Skin epidermis (tissue), 12 donors: ENCODE data around the gene SRRM1.
A peak's percentile ranks its signal among the peaks of the same experiment; 100 is the strongest.

Source experiments
- H3K27ac ChIP-seq, 21 experiments: fragments of 200-600 bp; sonication (generic) in 11 of 21; one replicate each; pipeline ENCODE4 v1.5.0; 2020; ENCODE audit warnings: mild to moderate bottlenecking in 3 of 21, inconsistent platforms in 2 of 21, moderate library complexity in 2 of 21
- H3K4me3 ChIP-seq, 7 experiments: fragments of 200-600 bp; sonication (generic) in 2 of 7; one replicate each; pipeline ENCODE4 v1.5.0; 2020; ENCODE audit warnings: inconsistent platforms in 2 of 7, mild to moderate bottlenecking in 2 of 7, moderate library complexity in 1 of 7

SRRM1 gene

DNA sequence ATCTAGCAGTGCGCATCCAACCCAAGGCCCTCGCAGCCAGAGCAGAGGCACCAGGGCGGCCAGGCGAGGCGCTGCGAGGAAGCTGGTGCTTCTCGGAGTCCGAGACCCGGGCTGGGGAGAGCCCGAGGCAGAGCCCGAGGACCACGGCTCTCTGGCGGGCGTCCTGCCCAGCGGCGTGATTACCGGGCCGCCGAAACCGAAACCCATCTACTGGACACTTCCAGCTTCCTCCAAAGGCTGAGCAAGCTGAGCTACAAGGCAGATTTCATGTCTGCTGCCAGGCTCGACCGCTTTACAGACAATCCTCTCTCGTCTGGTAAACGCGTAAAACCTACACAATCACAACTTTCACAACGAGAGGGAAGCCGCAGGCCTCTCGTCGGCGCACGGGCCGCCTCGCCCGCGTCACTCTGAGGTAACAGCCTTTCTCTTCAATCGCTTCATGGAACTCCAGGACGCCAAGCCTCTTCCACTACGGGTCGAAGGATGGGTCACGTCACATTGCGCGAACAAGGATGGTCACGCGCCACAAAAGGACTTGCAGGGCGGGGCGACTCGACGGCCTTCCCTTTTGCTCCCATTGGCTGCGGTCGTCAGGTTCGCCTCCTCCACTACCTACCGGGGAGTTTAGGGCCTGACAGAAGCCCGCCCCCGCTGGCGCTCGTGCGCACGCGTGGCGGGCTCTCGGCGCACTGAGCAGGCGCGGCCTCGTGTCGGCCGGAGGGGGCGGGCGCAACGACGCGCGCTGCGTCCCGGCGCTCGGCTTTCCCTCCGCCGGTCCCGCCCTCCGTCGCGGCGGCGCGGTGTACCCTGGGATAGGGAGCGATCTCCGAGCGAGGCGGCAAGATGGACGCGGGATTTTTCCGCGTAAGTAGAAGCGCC lies at the start of gene SRRM1:
Gene SRRM1 (plus strand): TSS at position 822 of the 882 bp plus-strand sequence. CDS start 25 bp downstream, at position 847.
- Histone ChIP-seq H3K27ac (peak within 1 kb of the TSS; percentile 91 to 100 (median 98)), H3K4me3 (peak within 1 kb of the TSS; percentile 80 to 98 (median 95))

GRCh38 chr1:24594328-24594598 lies 48.8 kb upstream of the SRRM1 start:
- H3K27ac ChIP-seq = no peak overlapping the region
- H3K4me3 ChIP-seq = no peak overlapping the region

GRCh38 chr1:24596401-24596880 lies 46.7 kb upstream of the SRRM1 start:
- Histone ChIP-seq H3K4me3 (no peak overlapping the region), H3K27ac (no peak overlapping the region)

- H3K27ac ChIP-seq = no peak overlapping the region
- no peak overlapping the region for H3K4me3 ChIP-seq
Observed at GRCh38 chr1:24599265-24599664, 43.8 kb upstream of the SRRM1 start.

- Histone ChIP-seq H3K4me3 (no peak overlapping the region), H3K27ac (no peak overlapping the region)
Observed at GRCh38 chr1:24600551-24600950, 42.6 kb upstream of the SRRM1 start.

DNA sequence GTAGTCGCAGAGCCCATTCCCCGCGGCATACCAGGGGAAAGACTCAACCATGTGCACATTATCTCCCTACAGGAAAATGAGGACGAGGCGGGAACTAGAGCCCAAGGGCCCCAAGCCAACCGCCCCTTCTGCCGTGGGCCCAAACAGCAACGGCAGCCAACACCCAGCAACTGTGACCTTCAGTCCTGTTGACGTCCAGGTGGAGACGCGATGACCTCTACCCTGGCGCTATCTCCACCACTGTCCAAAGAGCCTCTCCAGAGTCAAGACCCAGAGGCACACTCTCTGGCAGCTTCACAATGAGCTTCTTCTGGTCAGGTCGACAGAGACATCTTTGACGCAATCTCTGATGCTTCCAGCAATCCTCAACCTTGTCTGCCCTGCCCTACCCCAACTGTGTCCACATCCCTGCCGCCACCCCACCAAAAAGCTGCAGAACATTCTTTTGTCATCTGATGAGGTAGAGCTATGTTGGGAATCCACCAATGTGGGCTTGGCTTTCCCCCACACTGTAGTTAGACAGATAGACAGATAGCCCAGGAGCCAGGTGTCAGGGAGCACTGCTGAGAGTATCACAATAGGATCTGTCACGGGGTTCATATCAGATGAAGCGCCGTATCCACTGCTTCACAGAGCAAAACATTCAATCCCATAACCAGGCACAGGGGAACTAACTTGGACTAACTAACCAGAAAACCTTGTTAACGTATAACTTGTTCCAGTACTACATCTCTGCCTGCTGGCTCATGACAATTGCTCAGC lies 37.4 kb upstream of the SRRM1 start:
- H3K27ac ChIP-seq = no peak overlapping the region
- no peak overlapping the region for H3K4me3 ChIP-seq

GRCh38 chr1:24606296-24606605 lies 36.9 kb upstream of the SRRM1 start:
- Histone ChIP-seq H3K27ac (no peak overlapping the region), H3K4me3 (no peak overlapping the region)

DNA sequence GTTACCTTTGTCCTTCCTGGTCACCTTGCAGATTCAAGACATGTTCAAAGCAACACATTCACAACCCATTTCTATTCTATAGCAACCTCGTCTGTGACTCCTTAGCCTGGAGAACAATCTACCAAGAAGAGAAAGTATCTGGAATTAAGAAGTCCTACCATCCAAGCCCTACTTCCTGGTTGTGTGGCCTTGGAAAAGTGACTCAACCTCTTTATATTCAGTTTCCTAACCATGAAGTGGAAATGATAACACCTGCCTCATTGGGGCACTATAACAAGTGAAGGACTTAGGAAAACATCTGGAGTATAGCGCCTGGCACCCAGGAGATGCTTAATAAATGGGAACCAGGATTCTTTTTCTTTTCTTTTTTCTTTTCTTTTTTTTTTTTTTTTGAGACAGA lies 36.5 kb upstream of the SRRM1 start:
- no peak overlapping the region for H3K27ac ChIP-seq
- H3K4me3 ChIP-seq = no peak overlapping the region

GRCh38 chr1:24609949-24610517 lies 33.1 kb upstream of the SRRM1 start:
- Histone ChIP-seq H3K4me3 (no peak overlapping the region), H3K27ac (no peak overlapping the region)

DNA sequence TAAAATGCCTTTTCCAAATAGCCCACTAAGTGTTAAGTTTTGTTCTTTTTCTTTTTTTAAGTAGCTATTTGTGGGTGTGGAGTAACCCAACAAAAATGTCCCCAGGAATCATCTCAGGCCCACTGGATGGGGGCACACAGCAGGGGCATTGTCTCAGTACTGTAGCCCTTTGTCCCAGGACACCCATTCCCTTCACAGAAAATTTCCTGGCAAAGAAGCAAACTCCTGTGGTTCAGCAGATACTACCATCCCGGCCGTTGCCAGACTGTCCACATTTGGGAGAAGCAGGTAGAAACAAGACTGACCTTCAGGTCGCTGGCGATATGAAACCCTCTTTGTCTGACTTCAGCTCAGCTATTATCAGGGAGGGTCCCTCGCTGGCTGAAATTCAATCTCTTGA lies 23.7 kb upstream of the SRRM1 start:
- Histone ChIP-seq H3K27ac (no peak overlapping the region), H3K4me3 (no peak overlapping the region)

DNA sequence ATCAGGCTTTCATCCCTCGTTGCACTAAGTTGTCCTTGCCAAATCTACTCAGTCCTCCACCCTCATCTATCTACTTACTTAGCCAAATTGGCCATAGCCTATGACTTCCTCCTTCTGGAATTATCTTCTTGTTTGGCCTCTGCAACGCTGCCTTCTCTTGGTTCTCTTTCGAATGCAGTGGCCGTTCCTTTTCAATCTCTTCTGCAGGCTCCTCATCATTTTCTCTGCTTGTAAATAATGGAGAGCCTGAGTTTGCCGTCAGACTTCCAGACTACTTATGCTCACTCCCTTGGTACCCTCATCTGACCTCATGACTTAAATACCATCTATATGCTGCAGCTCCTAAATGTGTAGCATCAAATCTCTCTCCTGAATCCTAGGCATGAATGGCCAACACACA lies 22.4 kb upstream of the SRRM1 start:
- Histone ChIP-seq H3K4me3 (no peak overlapping the region), H3K27ac (no peak overlapping the region)

DNA sequence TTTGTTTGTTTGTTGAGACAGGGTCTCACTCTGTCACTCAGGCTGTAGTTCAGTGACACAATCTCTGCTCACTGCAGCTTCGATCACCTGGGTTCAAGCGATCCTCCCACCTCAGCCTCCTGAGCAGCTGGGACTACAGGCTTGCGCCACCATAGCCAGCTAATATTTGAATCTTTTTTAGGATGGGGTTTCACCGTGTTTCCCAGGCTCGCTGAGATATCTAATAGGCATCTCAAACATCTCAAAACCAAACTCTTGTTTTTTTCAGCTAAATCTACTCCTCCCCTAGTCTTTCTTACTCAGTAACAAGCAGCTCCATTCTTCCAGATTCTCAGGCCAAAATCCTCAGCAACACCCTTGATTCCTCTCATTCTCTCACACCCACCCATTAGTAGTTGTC lies 22.0 kb upstream of the SRRM1 start:
- no peak overlapping the region for H3K4me3 ChIP-seq
- no peak overlapping the region for H3K27ac ChIP-seq

GRCh38 chr1:24622218-24622617 lies 20.9 kb upstream of the SRRM1 start:
- Histone ChIP-seq H3K4me3 (no peak overlapping the region), H3K27ac (no peak overlapping the region)

DNA sequence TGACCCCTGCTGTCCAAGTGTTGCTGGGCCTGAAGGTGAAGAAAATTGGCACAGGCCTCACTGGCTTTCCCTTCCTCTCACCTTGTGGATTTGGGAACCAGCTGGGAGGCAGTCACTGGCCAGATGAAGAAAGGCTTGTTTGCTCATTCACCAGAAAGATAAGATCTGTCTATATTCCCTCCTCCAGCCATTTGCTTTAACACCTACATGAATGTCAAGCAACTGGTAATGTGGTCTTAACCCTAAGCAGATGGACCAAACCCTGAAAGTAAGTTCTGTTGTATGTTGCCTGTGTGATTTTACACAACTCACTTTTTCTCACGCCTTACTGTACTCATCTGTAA lies 10.3 kb upstream of the SRRM1 start:
- H3K4me3 ChIP-seq = no peak overlapping the region
- no peak overlapping the region for H3K27ac ChIP-seq

GRCh38 chr1:24635195-24635843 lies 7.8 kb upstream of the SRRM1 start:
- H3K27ac ChIP-seq = no peak overlapping the region
- H3K4me3 ChIP-seq = no peak overlapping the region

GRCh38 chr1:24636661-24637357 lies 6.3 kb upstream of the SRRM1 start:
- Histone ChIP-seq H3K4me3 (no peak overlapping the region), H3K27ac (no peak overlapping the region)

GRCh38 chr1:24639094-24639493 lies 4.0 kb upstream of the SRRM1 start:
- Histone ChIP-seq H3K27ac (no peak overlapping the region), H3K4me3 (no peak overlapping the region)

GRCh38 chr1:24639881-24640280 lies 3.2 kb upstream of the SRRM1 start:
- H3K27ac ChIP-seq = no peak overlapping the region
- H3K4me3 ChIP-seq = no peak overlapping the region

DNA sequence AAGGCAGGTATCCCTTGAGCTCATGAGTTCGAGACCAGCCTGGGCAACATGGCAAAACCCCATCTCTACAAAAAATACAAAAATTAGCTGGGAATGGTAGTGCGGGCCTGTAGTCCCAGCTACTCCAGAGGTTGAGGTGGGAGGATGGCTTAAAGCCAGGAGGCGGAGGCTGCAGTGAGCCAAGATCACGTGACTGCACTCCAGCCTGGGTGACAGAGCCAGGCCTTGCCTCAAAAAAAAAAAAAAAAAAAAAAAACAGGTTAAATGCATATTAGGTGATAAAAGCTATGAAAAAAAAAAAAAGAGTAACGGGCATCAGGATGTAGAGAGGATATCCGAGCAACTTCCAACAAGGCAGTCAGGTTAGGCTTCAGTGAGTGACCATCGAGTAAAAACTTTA lies 2.8 kb upstream of the SRRM1 start:
- no peak overlapping the region for H3K27ac ChIP-seq
- no peak overlapping the region for H3K4me3 ChIP-seq

- Histone ChIP-seq H3K27ac (peak overlapping the region; percentile 90 to 100 (median 98)), H3K4me3 (peak overlapping the region; percentile 80 to 98 (median 91))
Observed at GRCh38 chr1:24641646-24642151, 1.4 kb upstream of the SRRM1 start.
